H9 (cell line): ENCODE data around the gene G3BP1. TPM values are rescaled to one million over a fixed set of nuclear protein-coding genes. Genes with fewer than 3 reads are reported as not detected.

Source experiments
- DNase-seq: peaks from one replicate; pipeline ENCODE4 v3.0.0-alpha.2; 2017
- H2AFZ ChIP-seq: one replicate; pipeline ENCODE4 v1.6.1; 2013; ENCODE audit warnings: mild to moderate bottlenecking, low read length, control low read depth, moderate library complexity
- H2AK5ac ChIP-seq: 2 replicates; pipeline ENCODE4 v1.6.1; 2013; ENCODE audit warnings: low read length, control low read depth, mixed read lengths; ENCODE audit not compliant: insufficient read length
- H2BK120ac ChIP-seq: one replicate; pipeline ENCODE4 v1.6.1; 2013; ENCODE audit warnings: low read depth, mild to moderate bottlenecking, low read length, control low read depth, inconsistent platforms; ENCODE audit not compliant: poor library complexity, severe bottlenecking
- H2BK12ac ChIP-seq: 2 replicates; pipeline ENCODE4 v1.6.1; 2013; ENCODE audit warnings: low read length, control low read depth, mixed read lengths, low read depth; ENCODE audit not compliant: insufficient read length
- H2BK15ac ChIP-seq: 2 replicates; pipeline ENCODE4 v1.6.1; 2013; ENCODE audit warnings: low read depth, low read length, control low read depth
- H2BK20ac ChIP-seq: one replicate; pipeline ENCODE4 v1.6.1; 2013; ENCODE audit warnings: low read depth, mild to moderate bottlenecking, low read length, control low read depth, inconsistent platforms; ENCODE audit not compliant: poor library complexity, severe bottlenecking
- H2BK5ac ChIP-seq: 2 replicates; pipeline ENCODE4 v1.6.1; 2013; ENCODE audit warnings: low read length, control low read depth, mixed read lengths; ENCODE audit not compliant: insufficient read length
- H3K14ac ChIP-seq: 2 replicates; pipeline ENCODE4 v1.6.1; 2013; ENCODE audit warnings: low read length, control low read depth; ENCODE audit not compliant: insufficient read depth
- H3K18ac ChIP-seq: 2 replicates; pipeline ENCODE4 v1.6.1; 2013; ENCODE audit warnings: low read depth, mild to moderate bottlenecking, mixed read lengths, low read length, control low read depth; ENCODE audit not compliant: insufficient read length
- H3K23ac ChIP-seq: 2 replicates; pipeline ENCODE4 v1.6.1; 2013; ENCODE audit warnings: low read length, control low read depth, mixed read lengths, low read depth; ENCODE audit not compliant: insufficient read length
- H3K23me2 ChIP-seq: 2 replicates; pipeline ENCODE4 v1.6.1; 2013; ENCODE audit warnings: low read depth, mild to moderate bottlenecking, mixed read lengths, low read length, control low read depth; ENCODE audit not compliant: insufficient read length, poor library complexity, severe bottlenecking
- H3K27ac ChIP-seq: 2 replicates; pipeline ENCODE4 v1.5.1; 2013; ENCODE audit warnings: low read length, control low read depth, mixed read lengths, low read depth; ENCODE audit not compliant: insufficient read length
- H3K27me3 ChIP-seq: 2 replicates; pipeline ENCODE4 v1.6.1; 2013; ENCODE audit warnings: low read length, control low read depth, inconsistent platforms; ENCODE audit not compliant: insufficient read depth
- H3K4ac ChIP-seq: 2 replicates; pipeline ENCODE4 v1.6.1; 2013; ENCODE audit warnings: low read depth, mild to moderate bottlenecking, control low read depth, inconsistent platforms, low read length, moderate library complexity
- H3K4me1 ChIP-seq: 2 replicates; pipeline ENCODE4 v1.6.1; 2013; ENCODE audit warnings: low read length, control low read depth, inconsistent platforms; ENCODE audit not compliant: insufficient read depth
- H3K4me2 ChIP-seq: 2 replicates; pipeline ENCODE4 v1.6.1; 2013; ENCODE audit warnings: low read length, control low read depth, mixed read lengths; ENCODE audit not compliant: insufficient read length, insufficient read depth
- H3K56ac ChIP-seq: 2 replicates; pipeline ENCODE4 v1.6.1; 2013; ENCODE audit warnings: low read depth, mild to moderate bottlenecking, mixed read lengths, low read length, control low read depth; ENCODE audit not compliant: insufficient read length
- H3K79me1 ChIP-seq: 2 replicates; pipeline ENCODE4 v1.6.1; 2013; ENCODE audit warnings: low read depth, mild to moderate bottlenecking, moderate library complexity, low read length, control low read depth, inconsistent platforms; ENCODE audit not compliant: insufficient read depth, poor library complexity, severe bottlenecking
- H3K79me2 ChIP-seq: 2 replicates; pipeline ENCODE4 v1.6.1; 2013; ENCODE audit warnings: low read length, control low read depth, inconsistent platforms; ENCODE audit not compliant: insufficient read depth
- H3K9ac ChIP-seq: 2 replicates; pipeline ENCODE4 v1.6.1; 2013; ENCODE audit warnings: low read length, control low read depth, mixed read lengths; ENCODE audit not compliant: insufficient read length; ENCODE audit errors: extremely low read depth
- H3K9me3 ChIP-seq: one replicate; pipeline ENCODE4 v1.6.1; 2013; ENCODE audit warnings: low read depth, low read length, inconsistent platforms; ENCODE audit not compliant: control insufficient read depth
- H3T11ph ChIP-seq: one replicate; pipeline ENCODE4 v1.6.1; 2013; ENCODE audit warnings: mild to moderate bottlenecking, low read length, control low read depth, inconsistent platforms
- H4K20me1 ChIP-seq: one replicate; pipeline ENCODE4 v1.6.1; 2013; ENCODE audit not compliant: control insufficient read depth, insufficient read length, insufficient read depth
- H4K5ac ChIP-seq: 2 replicates; pipeline ENCODE4 v1.6.1; 2013; ENCODE audit warnings: low read depth, mild to moderate bottlenecking, mixed read lengths, low read length, control low read depth; ENCODE audit not compliant: insufficient read length
- H4K8ac ChIP-seq: replicated peaks from 2 replicates; pipeline ENCODE4 v1.6.1; 2013; ENCODE audit warnings: low read length, control low read depth, mixed read lengths, low read depth; ENCODE audit not compliant: insufficient read length
- H4K91ac ChIP-seq: 2 replicates; pipeline ENCODE4 v1.6.1; 2013; ENCODE audit warnings: low read depth, mild to moderate bottlenecking, moderate library complexity, mixed read lengths, low read length, control low read depth; ENCODE audit not compliant: insufficient read length
- H3K27ac Mint-ChIP-seq, 3 experiments: 2 replicates in 2 of 3; 3 replicates in 1 of 3; pipeline ENCODE4 v1.8.0; 2020 to 2021; ENCODE audit warnings: mixed read lengths in 3 of 3, mild to moderate bottlenecking in 1 of 3, moderate library complexity in 1 of 3
- H3K27me3 Mint-ChIP-seq: 2 replicates; pipeline ENCODE4 v1.8.0; 2021; ENCODE audit warnings: low read depth, mild to moderate bottlenecking, moderate library complexity, mixed read lengths
- H3K36me3 Mint-ChIP-seq, 3 experiments: 2 replicates in 2 of 3; 3 replicates in 1 of 3; pipeline ENCODE4 v1.8.0; 2020 to 2021; ENCODE audit warnings: low read depth in 3 of 3, mixed read lengths in 3 of 3; ENCODE audit not compliant: insufficient read depth in 1 of 3
- H3K4me1 Mint-ChIP-seq, 2 experiments: 2 replicates each; pipeline ENCODE4 v1.8.0; 2020; ENCODE audit warnings: mixed read lengths in 2 of 2
- H3K4me3 Mint-ChIP-seq, 2 experiments: 2 replicates in 1 of 2; 3 replicates in 1 of 2; pipeline ENCODE4 v1.8.0; 2020 to 2021; ENCODE audit warnings: mild to moderate bottlenecking in 2 of 2, mixed read lengths in 2 of 2, moderate library complexity in 1 of 2
- H3K9me3 Mint-ChIP-seq, 2 experiments: 2 replicates in 1 of 2; 3 replicates in 1 of 2; pipeline ENCODE4 v1.8.0; 2020; ENCODE audit warnings: mild to moderate bottlenecking in 2 of 2, mixed read lengths in 2 of 2, moderate library complexity in 1 of 2
- total RNA-seq: library from RNA; stranded (reverse); gene quantifications from 2 replicates; pipeline ENCODE4 v1.2.1, GENCODE V29; 2021
- TF ChIP-seq, protein P1 (sequence below): fragments of 200-600 bp; sonication (generic); conservative IDR thresholded peaks from 3 replicates; pipeline ENCODE4 v1.8.0; 2021; ENCODE audit warnings: antibody characterized with exemption, mild to moderate bottlenecking

Gene G3BP1
- total RNA-seq, 1 experiment from 2014 or later: 439 TPM

GRCh38 chr5:151766975-151767374 is 4.8 kb upstream of the G3BP1 start:
- H2AK5ac ChIP-seq: no peak overlapping the region
- no peaks in the 10 kb centered on the region for H3K36me3 Mint-ChIP-seq
- H3K56ac ChIP-seq: no peak overlapping the region
- H3K23me2 ChIP-seq: peaks cover 11% of the 10 kb centered on the region
- H3T11ph ChIP-seq: no peak overlapping the region
- H3K18ac ChIP-seq: no peak overlapping the region
- H3K27me3 Mint-ChIP-seq: no peaks in the 10 kb centered on the region; the same call in 1 of the 2 replicates
- H3K9ac ChIP-seq: no peak overlapping the region
- H3K79me2 ChIP-seq: no peaks in the 10 kb centered on the region; the same call in 1 of the 2 replicates
- H3K4me1 Mint-ChIP-seq: peaks cover 7 to 11% of the 10 kb centered on the region in 2 experiments
- H2BK20ac ChIP-seq: no peak overlapping the region
- H2BK15ac ChIP-seq: no peak overlapping the region
- H2BK5ac ChIP-seq: no peak overlapping the region
- H3K4me1 ChIP-seq: no peaks in the 10 kb centered on the region
- H2AFZ ChIP-seq: no peak overlapping the region
- no peaks in the 10 kb centered on the region for H3K9me3 Mint-ChIP-seq
- H4K91ac ChIP-seq: no peak overlapping the region
- no peak overlapping the region for H2BK120ac ChIP-seq
- no peak overlapping the region for H3K4me3 Mint-ChIP-seq
- no peak overlapping the region for H3K27ac Mint-ChIP-seq
- no peaks in the 10 kb centered on the region for H3K9me3 ChIP-seq
- no peak overlapping the region for H4K8ac ChIP-seq
- no peaks in the 10 kb centered on the region for H4K20me1 ChIP-seq
- H3K14ac ChIP-seq: no peak overlapping the region
- no peaks in the 10 kb centered on the region for H3K79me1 ChIP-seq
- no peak overlapping the region for H4K5ac ChIP-seq
- no peak overlapping the region for H2BK12ac ChIP-seq
- H3K27me3 ChIP-seq: no peaks in the 10 kb centered on the region
- DNase-seq: no peak
- TF ChIP-seq, protein P1, sequence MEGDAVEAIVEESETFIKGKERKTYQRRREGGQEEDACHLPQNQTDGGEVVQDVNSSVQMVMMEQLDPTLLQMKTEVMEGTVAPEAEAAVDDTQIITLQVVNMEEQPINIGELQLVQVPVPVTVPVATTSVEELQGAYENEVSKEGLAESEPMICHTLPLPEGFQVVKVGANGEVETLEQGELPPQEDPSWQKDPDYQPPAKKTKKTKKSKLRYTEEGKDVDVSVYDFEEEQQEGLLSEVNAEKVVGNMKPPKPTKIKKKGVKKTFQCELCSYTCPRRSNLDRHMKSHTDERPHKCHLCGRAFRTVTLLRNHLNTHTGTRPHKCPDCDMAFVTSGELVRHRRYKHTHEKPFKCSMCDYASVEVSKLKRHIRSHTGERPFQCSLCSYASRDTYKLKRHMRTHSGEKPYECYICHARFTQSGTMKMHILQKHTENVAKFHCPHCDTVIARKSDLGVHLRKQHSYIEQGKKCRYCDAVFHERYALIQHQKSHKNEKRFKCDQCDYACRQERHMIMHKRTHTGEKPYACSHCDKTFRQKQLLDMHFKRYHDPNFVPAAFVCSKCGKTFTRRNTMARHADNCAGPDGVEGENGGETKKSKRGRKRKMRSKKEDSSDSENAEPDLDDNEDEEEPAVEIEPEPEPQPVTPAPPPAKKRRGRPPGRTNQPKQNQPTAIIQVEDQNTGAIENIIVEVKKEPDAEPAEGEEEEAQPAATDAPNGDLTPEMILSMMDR: no peak
- no peak overlapping the region for H3K23ac ChIP-seq
- no peak overlapping the region for H3K4ac ChIP-seq
- H3K27ac ChIP-seq: no peak overlapping the region
- H3K4me2 ChIP-seq: no peak overlapping the region
